Ishikawa (cell line): ENCODE measurements around the gene STRBP.

Experiments used
- FOXM1 ChIP-seq: IDR thresholded peaks from 2 replicates; pipeline ENCODE4 v1.6.1; 2012; ENCODE audit warnings: low read depth, borderline replicate concordance
- YY1 ChIP-seq: IDR thresholded peaks from 2 replicates; pipeline ENCODE4 v1.6.1; 2012; ENCODE audit warnings: low read depth
- TF ChIP-seq, protein P1 (sequence below): IDR thresholded peaks from 2 replicates; pipeline ENCODE4 v1.6.1; 2012
- TF ChIP-seq, protein P2 (sequence below): IDR thresholded peaks from 2 replicates; pipeline ENCODE4 v1.6.1; 2012

GRCh38 chr9:123291736-123292135 is 23.4 kb upstream of the STRBP start:
- TF ChIP-seq, protein P1, sequence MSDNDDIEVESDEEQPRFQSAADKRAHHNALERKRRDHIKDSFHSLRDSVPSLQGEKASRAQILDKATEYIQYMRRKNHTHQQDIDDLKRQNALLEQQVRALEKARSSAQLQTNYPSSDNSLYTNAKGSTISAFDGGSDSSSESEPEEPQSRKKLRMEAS: no peak
- TF ChIP-seq, protein P2, sequence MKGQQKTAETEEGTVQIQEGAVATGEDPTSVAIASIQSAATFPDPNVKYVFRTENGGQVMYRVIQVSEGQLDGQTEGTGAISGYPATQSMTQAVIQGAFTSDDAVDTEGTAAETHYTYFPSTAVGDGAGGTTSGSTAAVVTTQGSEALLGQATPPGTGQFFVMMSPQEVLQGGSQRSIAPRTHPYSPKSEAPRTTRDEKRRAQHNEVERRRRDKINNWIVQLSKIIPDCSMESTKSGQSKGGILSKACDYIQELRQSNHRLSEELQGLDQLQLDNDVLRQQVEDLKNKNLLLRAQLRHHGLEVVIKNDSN: no peak
- TF ChIP-seq FOXM1 (no peak), YY1 (no peak)
